ENCODE data around the gene DNLZ.
"Not testable (repeated sequence)": the region's sequence is repeated elsewhere in the genome, so short reads cannot be mapped to it uniquely, and the experiment has no call there.

The DNLZ gene

GRCh38 chr9:136363106-136363948 is at the start of gene DNLZ:
Gene DNLZ (minus strand): TSS chr9:136363744. CDS start chr9:136363714, 30 bp downstream.
- peak; percentile 92 for DNase-seq (ENCODE audit: low read depth)

DNA sequence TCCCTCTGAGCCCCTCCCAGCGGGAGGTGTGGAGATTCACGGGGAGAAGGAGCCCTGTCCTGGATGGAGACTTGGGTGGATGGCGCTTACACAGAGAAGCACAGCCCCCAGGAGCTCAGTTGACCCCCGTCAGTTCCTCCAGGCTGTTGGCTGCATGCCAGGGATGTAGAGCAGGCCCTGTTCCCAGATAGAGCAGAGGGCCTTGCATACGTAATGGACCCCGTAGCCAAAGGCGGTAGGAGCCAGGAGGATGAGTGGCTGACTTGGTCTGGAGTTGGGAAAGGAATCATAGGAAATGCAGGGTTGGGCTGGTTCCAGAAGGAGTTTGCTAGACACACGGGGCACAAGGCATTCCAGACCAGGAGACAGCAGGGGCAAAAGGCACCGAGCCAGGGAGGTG is 49.4 kb upstream of the DNLZ start:
- DNase-seq (ENCODE audit: low read depth) = no peak

- no peak for DNase-seq (ENCODE audit: low read depth)
Observed at GRCh38 chr9:136411378-136411777, 47.8 kb upstream of the DNLZ start.

GRCh38 chr9:136410500-136411287 is 47.1 kb upstream of the DNLZ start, which contains the start of the genes ENTR1 and PMPCA:
Gene ENTR1 (minus strand): TSS chr9:136410614. CDS start chr9:136410397, 217 bp downstream.
Gene PMPCA (plus strand): TSS chr9:136410658. CDS start chr9:136410669, 11 bp downstream.
- peak; percentile 95 for DNase-seq (ENCODE audit: low read depth)

DNA sequence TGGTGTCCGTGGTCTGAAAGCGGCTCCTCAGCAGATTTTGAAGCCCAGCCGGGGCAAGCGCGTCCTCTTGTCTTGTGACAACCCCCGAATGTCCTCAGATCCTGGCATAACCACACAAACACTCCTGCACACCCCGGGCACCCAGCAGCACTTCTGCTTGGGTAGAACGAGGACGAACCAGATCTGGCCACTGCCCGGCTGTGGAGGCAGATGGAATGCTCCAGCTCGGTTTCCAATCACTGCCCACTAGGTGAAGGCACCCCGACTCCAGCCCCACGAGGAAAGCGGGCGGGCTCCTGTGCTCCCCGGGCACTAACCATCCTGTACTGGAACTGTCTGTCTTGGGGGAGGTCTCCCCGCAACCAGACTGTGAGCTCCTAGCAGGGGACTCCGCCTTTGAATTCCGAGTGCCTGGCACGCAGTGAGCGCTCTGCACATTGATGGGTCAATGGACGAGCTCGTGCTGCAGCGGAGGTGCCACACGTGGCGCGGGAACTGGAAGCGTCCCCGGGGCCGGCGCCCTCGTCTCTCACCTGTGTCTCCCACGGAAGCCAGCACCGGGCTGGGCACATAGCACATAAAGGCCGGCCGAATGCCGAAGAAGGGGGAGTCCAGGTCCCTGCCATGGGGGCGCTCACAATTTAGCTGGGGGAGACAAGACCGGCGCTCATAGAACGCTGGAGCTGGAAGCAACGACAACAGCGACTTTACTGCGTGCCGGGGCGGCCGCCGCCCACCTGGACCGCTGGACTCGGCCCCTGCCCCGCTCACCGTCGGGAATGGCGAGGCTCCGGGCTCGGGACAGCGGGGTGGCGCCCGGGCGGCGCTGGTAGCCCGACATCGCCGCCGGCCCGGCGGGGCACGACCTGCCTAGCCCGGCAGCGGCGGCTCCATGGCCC is 46.3 kb upstream of the DNLZ start:
- DNase-seq (ENCODE audit: low read depth) = peak; percentile 18

DNA sequence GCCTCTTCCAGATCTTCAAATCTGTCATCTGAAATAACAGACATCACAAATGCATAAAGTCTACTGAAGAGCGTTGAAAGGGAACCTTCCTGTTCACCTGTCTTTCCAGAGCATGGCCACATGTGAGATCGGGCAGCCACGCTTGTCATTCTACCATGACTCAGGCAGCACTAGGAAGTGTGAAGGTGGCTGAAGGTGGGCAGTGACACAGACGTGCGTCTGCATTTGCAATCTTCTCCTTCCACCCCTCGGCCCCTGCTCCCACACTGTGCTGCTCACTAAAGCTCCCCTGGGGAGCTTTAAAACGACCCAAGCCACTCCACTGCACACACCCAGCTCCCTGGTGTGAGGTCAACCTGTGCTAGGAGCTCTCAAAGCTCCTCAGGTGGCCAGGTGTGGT is 44.4 kb upstream of the DNLZ start:
- DNase-seq (ENCODE audit: low read depth) = no peak

GRCh38 chr9:136407061-136407460 is 43.5 kb upstream of the DNLZ start:
- DNase-seq (ENCODE audit: low read depth) = not testable (repeated sequence)

GRCh38 chr9:136405904-136406303 is 42.4 kb upstream of the DNLZ start:
- not testable (repeated sequence) for DNase-seq (ENCODE audit: low read depth)

- no peak for DNase-seq (ENCODE audit: low read depth)
Observed at GRCh38 chr9:136405481-136405880, 41.9 kb upstream of the DNLZ start.

GRCh38 chr9:136404801-136405136 is 41.2 kb upstream of the DNLZ start:
- DNase-seq (ENCODE audit: low read depth) = no peak

DNA sequence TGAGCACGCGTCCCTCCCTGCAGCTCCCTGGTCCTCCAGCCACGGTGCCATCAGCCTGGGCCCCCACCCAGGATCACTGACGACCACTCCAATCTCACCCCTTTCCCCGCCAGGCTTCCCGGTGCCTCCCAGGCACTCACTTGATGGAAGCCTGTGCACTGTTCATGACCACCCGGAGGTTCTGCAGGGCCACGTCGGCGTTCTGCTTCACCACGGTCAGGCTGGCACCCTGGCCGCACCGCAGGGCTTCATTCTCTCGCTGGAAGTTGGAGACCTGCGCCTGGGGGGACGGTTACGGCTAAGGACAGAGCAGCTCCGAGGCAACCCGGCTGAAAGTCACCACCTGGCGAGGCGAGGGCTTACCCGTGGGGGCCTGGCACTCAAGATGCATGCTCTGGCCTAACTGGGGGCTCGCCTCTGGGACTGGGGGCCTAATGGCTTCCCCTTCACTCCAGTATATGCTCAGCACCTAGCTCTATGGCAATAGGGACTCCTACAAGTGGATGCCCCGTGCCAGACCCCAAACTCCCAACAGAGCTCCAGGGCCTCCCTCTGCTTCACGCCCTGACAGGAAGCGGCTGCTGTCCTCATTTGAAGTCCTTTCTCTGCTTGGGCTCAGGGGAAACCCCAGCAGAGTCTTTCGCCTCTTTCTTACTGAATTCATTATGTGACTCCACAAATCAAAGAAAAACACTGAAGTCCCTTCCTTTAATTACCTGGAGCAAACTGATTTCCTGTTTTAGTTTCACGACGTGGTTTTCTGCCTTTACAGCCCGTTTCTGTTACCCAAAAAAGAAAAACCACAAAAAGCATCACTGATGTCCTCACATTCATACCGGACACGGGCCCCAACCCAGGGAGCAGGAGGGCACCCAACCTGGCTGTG is 40.6 kb upstream of the DNLZ start:
- DNase-seq (ENCODE audit: low read depth) = peak; percentile 44

- DNase-seq (ENCODE audit: low read depth) = peak; percentile 71
Observed at GRCh38 chr9:136403538-136403914, 40.0 kb upstream of the DNLZ start.

GRCh38 chr9:136402067-136402466 is 38.5 kb upstream of the DNLZ start:
- DNase-seq (ENCODE audit: low read depth) = no peak

GRCh38 chr9:136401173-136401922 is 37.8 kb upstream of the DNLZ start:
- no peak for DNase-seq (ENCODE audit: low read depth)

DNA sequence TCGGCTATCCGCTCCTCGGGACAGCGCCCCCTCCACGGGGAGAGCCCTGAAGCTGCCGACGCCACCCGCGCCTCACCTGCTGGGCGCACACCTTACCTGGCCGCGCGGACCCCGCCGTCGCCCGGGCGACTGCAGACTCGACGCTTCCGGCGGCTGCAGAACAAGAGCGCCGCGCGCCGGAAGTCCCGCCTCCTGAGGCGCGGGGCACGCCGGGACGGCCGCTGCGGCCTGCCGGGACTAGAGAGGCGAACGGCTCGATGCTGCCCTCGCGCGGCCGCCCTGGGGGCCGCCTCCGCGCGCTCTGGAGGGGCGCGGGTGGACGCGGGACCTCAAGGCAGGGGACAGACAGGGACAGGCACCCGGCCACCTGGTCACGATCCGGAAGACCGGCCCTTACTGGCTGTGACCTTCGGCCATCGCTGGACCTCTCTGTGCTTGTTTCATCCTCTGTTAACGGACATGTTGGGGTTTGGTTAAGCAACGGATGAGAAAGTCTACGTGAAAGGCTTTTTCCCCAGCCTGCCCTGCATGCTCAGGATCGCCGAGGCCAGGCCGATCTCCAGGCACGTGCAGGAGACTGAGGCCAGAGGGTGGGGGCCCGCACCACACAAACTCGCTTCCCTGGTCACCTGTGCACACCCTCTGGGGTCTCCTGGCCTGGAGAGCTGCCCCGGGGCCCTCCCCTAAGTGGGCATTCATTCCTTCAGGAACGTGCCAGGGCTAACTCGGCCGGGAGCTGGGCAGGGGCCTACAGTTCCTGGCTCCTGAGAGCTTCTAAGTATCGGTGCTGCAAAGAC is 36.7 kb upstream of the DNLZ start, which contains the start of gene SNAPC4:
Gene SNAPC4, minus strand, starts transcription at position 133 of the 797 bp plus-strand sequence. CDS start 1,742 bp downstream, outside the sequence.
- peak; percentile 79 for DNase-seq (ENCODE audit: low read depth)

DNA sequence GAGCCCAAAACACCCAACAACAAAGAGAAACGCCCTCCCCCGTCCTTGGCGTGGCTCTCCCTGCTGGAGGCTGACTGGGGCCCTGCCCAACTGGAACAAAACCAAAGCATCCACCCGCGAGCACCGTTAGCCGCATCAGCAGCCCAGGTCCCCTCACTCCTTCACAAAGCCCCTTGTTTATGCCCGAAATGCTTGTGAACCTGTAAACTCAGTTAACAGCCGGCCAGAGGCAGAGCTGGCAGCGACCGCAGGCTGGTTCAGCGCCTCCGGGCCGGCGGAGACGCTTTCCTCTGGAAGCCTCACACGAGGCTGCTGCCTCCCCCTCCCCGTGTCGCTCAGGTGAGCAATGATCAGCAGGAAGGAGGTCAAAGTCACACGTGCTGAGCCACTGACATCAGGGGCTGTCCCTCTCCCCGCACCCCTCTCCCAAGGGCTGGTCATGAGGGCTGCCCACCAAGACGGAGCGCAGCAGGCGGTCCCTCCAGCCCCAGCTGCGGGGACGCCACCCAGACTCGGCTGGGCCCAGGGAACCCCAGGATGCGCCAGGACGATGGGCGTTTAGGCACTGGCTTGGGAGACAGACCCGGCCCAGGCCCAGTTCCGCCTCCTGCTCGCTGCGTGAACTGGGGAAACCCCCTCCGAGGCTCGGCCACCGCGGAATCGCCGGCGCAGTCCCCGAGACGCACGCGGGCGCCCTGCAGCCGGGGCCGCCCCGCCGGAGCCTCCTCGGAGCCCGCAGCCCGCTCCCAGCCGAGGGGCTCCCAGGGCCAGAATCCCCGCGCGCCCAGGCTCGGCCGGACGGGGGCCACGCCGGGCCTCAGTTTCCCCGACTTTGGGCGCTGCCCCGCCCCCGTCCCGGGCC is 35.9 kb upstream of the DNLZ start:
- DNase-seq (ENCODE audit: low read depth) = peak; percentile 16

- DNase-seq (ENCODE audit: low read depth) = no peak
Observed at GRCh38 chr9:136398286-136398685, 34.7 kb upstream of the DNLZ start.

- no peak for DNase-seq (ENCODE audit: low read depth)
Observed at GRCh38 chr9:136397643-136398042, 34.1 kb upstream of the DNLZ start.

DNA sequence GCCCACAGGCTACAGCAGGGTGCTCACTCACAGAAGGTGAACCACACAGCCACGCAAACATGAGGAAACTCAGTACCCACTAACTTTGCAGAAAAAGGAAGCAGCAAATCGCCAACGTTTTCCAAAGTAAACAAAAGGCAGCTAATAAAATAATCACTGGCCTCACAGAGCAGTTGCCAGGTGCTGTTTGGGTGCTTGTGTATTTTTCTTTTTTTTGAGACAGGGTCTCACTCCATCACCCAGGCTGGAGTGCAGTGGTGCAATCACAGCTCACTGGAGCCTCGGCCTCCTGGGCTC is 32.6 kb upstream of the DNLZ start:
- DNase-seq (ENCODE audit: low read depth) = no peak

All from activated T-cell treated with anti-CD3 and anti-CD28 coated beads for 24 hours (primary cell).